SK-N-SH (cell line): ENCODE measurements around the gene FBXW8. TPM values are rescaled to one million over a fixed set of nuclear protein-coding genes. Genes with fewer than 3 reads are reported as not detected.

Experiments used
- CTCF ChIA-PET: fragments of 300-600, 350-600 bp; formaldehyde crosslinking; extraction: SDS; loops from one replicate; lab custom pipeline; 2021; lab: Yijun Ruan, JAX
- POLR2A ChIA-PET: fragments of 350-600 bp; sonication (Branson Sonifier 250); formaldehyde crosslinking; extraction: SDS; loops from one replicate; lab custom pipeline; 2020; ENCODE audit warnings: antibody characterized with exemption, inconsistent platforms; lab: Yijun Ruan, JAX
- DNase-seq: peaks from one replicate; pipeline ENCODE4 v3.0.0; 2012
- H2AFZ ChIP-seq: fragments of 200-600 bp; sonication (generic); 2 replicates; pipeline ENCODE4 v1.8.1; 2016; ENCODE audit warnings: antibody characterized with exemption, mild to moderate bottlenecking, low read depth
- H3F3A ChIP-seq: fragments of 200-600 bp; sonication (generic); replicated peaks from 2 replicates; pipeline ENCODE3; 2016; ENCODE audit warnings: antibody characterized with exemption, mild to moderate bottlenecking; ENCODE audit not compliant: insufficient read depth
- H3K27ac ChIP-seq, 2 experiments: fragments of 200-500 bp in 1 of 2; fragments of 200-600 bp in 1 of 2; sonication (Bioruptor generic) in 1 of 2; sonication (generic), shearing (Covaris generic) in 1 of 2; 2 replicates each; pipeline versions ENCODE4 v1.5.1 to v1.6.1; 2014 to 2016; ENCODE audit warnings: low read depth in 2 of 2, inconsistent platforms in 1 of 2, low read length in 1 of 2, mild to moderate bottlenecking in 1 of 2, mixed read lengths in 1 of 2
- H3K27me3 ChIP-seq: fragments of 200-600 bp; sonication (generic), shearing (Covaris generic); 2 replicates; pipeline ENCODE4 v1.6.1; 2016; ENCODE audit warnings: mixed run types; ENCODE audit not compliant: insufficient read depth
- H3K36me3 ChIP-seq, 2 experiments: fragments of 200-500 bp in 1 of 2; fragments of 200-600 bp in 1 of 2; sonication (Bioruptor generic) in 1 of 2; sonication (generic) in 1 of 2; replicated peaks in 1 of 2; 2 replicates each; pipeline versions ENCODE3 to v1.5.1; 2014 to 2016; ENCODE audit warnings: low read length in 1 of 2, mild to moderate bottlenecking in 1 of 2; ENCODE audit not compliant: insufficient read depth in 2 of 2, control insufficient read depth in 1 of 2
- H3K4me1 ChIP-seq, 2 experiments: fragments of 200-500 bp in 1 of 2; fragments of 200-600 bp in 1 of 2; sonication (Bioruptor generic) in 1 of 2; sonication (generic), shearing (Covaris generic) in 1 of 2; 2 replicates each; pipeline versions ENCODE4 v1.5.1 to v1.6.1; 2014 to 2016; ENCODE audit warnings: low read depth in 1 of 2, low read length in 1 of 2, mixed run types in 1 of 2; ENCODE audit not compliant: insufficient read depth in 2 of 2, control insufficient read depth in 1 of 2
- H3K4me2 ChIP-seq: fragments of 200-600 bp; sonication (generic), shearing (Covaris generic); 2 replicates; pipeline ENCODE4 v1.6.1; 2017; ENCODE audit warnings: mixed run types
- H3K4me3 ChIP-seq, 2 experiments: fragments of 200-500 bp in 1 of 2; fragments of 200-600 bp in 1 of 2; sonication (Bioruptor generic) in 1 of 2; sonication (generic), shearing (Covaris generic) in 1 of 2; 2 replicates each; pipeline versions ENCODE4 v1.5.1 to v1.8.1; 2014 to 2016; ENCODE audit warnings: low read depth in 2 of 2, inconsistent platforms in 1 of 2, low read length in 1 of 2, mild to moderate bottlenecking in 1 of 2, mixed read lengths in 1 of 2, moderate library complexity in 1 of 2
- H3K79me2 ChIP-seq: fragments of 200-600 bp; sonication (generic); 2 replicates; pipeline ENCODE4 v1.8.1; 2017; ENCODE audit warnings: mild to moderate bottlenecking; ENCODE audit not compliant: insufficient read depth
- H3K9ac ChIP-seq: fragments of 200-600 bp; sonication (generic); 2 replicates; pipeline ENCODE4 v1.6.1; 2017; ENCODE audit warnings: mixed run types
- H3K9me2 ChIP-seq: fragments of 200-600 bp; sonication (generic); 2 replicates; pipeline ENCODE4 v1.6.1; 2017; ENCODE audit warnings: mixed run types
- H3K9me3 ChIP-seq: fragments of 200-600 bp; sonication (generic); 2 replicates; pipeline ENCODE4 v1.6.1; 2017; ENCODE audit warnings: mixed run types, mild to moderate bottlenecking, moderate library complexity
- H4K20me1 ChIP-seq: fragments of 200-600 bp; sonication (generic); 2 replicates; pipeline ENCODE4 v1.6.1; 2017; ENCODE audit warnings: mild to moderate bottlenecking, mixed run types; ENCODE audit not compliant: insufficient read depth
- CHD2 ChIP-seq: fragments of 150-350 bp; IDR thresholded peaks from 2 replicates; pipeline ENCODE4 v1.6.1; 2018; ENCODE audit warnings: low read length; ENCODE audit not compliant: partially characterized antibody
- EP300 ChIP-seq, 2 experiments: IDR thresholded peaks; 2 replicates each; pipeline versions ENCODE4 v1.4.0 to v1.6.1; 2012; ENCODE audit warnings: borderline replicate concordance in 1 of 2, low read depth in 1 of 2, low read length in 1 of 2
- FOXJ3 ChIP-seq: sonication (generic); formaldehyde crosslinking; IDR thresholded peaks from 2 replicates; pipeline ENCODE4 v1.5.1; 2020; ENCODE audit warnings: mild to moderate bottlenecking, missing genetic modification reagents
- FOXM1 ChIP-seq: IDR thresholded peaks from 2 replicates; pipeline ENCODE4 v1.4.0; 2012; ENCODE audit warnings: low read depth, mild to moderate bottlenecking
- IRF3 ChIP-seq: fragments of 150-350 bp; IDR thresholded peaks from 2 replicates; pipeline ENCODE4 v1.6.1; 2016; ENCODE audit warnings: mild to moderate bottlenecking, low read depth, low read length
- JUND ChIP-seq: IDR thresholded peaks from 2 replicates; pipeline ENCODE4 v1.4.0; 2012
- MEF2A ChIP-seq: IDR thresholded peaks from 2 replicates; pipeline ENCODE4 v1.4.0; 2012; ENCODE audit warnings: low read depth, borderline replicate concordance
- MXI1 ChIP-seq: IDR thresholded peaks from 2 replicates; pipeline ENCODE4 v1.6.1; 2012; ENCODE audit warnings: mild to moderate bottlenecking, low read depth, low read length, improper control_type of control experiment
- NFIC ChIP-seq: IDR thresholded peaks from 2 replicates; pipeline ENCODE4 v1.4.0; 2012; ENCODE audit warnings: borderline replicate concordance
- PBX3 ChIP-seq: IDR thresholded peaks from 2 replicates; pipeline ENCODE4; 2012
- POLR2AphosphoS5 ChIP-seq: IDR thresholded peaks from 2 replicates; pipeline ENCODE4 v1.6.1; 2012; ENCODE audit warnings: low read depth, low read length
- RAD21 ChIP-seq: IDR thresholded peaks from 2 replicates; pipeline ENCODE4 v1.6.1; 2012; ENCODE audit warnings: mild to moderate bottlenecking, low read length
- RFX5 ChIP-seq: IDR thresholded peaks from 2 replicates; pipeline ENCODE4 v1.6.1; 2012; ENCODE audit warnings: mild to moderate bottlenecking, improper control_type of control experiment, low read length
- RXRA ChIP-seq: IDR thresholded peaks from 2 replicates; pipeline ENCODE4 v1.4.0; 2012; ENCODE audit warnings: low read depth, mild to moderate bottlenecking, borderline replicate concordance
- SIN3A ChIP-seq: IDR thresholded peaks from 2 replicates; pipeline ENCODE4 v1.6.1; 2012; ENCODE audit warnings: low read depth, mild to moderate bottlenecking, low read length, moderate library complexity, borderline replicate concordance
- TAF1 ChIP-seq: IDR thresholded peaks from 2 replicates; pipeline ENCODE4 v1.6.1; 2012; ENCODE audit warnings: low read depth, mild to moderate bottlenecking, low read length, moderate library complexity, borderline replicate concordance
- TEAD4 ChIP-seq: IDR thresholded peaks from 2 replicates; pipeline ENCODE4 v1.4.0; 2012; ENCODE audit warnings: mild to moderate bottlenecking, borderline replicate concordance; ENCODE audit not compliant: insufficient read depth
- USF1 ChIP-seq: IDR thresholded peaks from 2 replicates; pipeline ENCODE4 v1.4.0; 2012; ENCODE audit warnings: low read depth, borderline replicate concordance
- YY1 ChIP-seq: IDR thresholded peaks from 2 replicates; pipeline ENCODE4 v1.4.0; 2012; ENCODE audit warnings: low read depth, mild to moderate bottlenecking
- ZBTB33 ChIP-seq: IDR thresholded peaks from 2 replicates; pipeline ENCODE4 v1.4.0; 2012; ENCODE audit warnings: low read depth, borderline replicate concordance
- WGBS: methylation state at CpG from one replicate; pipeline ENCODE4 v1.1.6; 2017; ENCODE audit warnings: low lambda C conversion rate; 5-methylcytosine and 5-hydroxymethylcytosine counted together
- polyA plus RNA-seq, 3 experiments: library from polyadenylated mRNA; depleted of rRNA; stranded (reverse); fragments of >200 nt; gene quantifications; 2 replicates each; pipeline ENCODE4 v1.2.3, GENCODE V29; 2012

Gene FBXW8
- polyA plus RNA-seq, 1 of the 3 experiments (the other 2 are of a cell fraction) = 15.6 TPM

- ChIA-PET CTCF (interaction anchor here (0.6 to 7.7 kb wide), 10 partner anchors 9 to 115 kb away, joined by 3 to 96 read pairs (median 4); partner anchors contain the start of gene TESC), POLR2A (interaction anchor here (0.6 kb wide), 1 partner anchor 164 kb away, joined by 3 read pairs; no protein-coding TSS in a partner anchor)
- H3K4me2 ChIP-seq = no peak overlapping the region
- TF ChIP-seq MXI1 = no peak
- no peak for TF ChIP-seq JUND
- TF ChIP-seq MEF2A = no peak
- TF ChIP-seq FOXJ3 = no peak
- TF ChIP-seq TAF1 = no peak
- TF ChIP-seq SIN3A = no peak
- no peak for TF ChIP-seq USF1
- H3K9me2 ChIP-seq = no peaks in the 10 kb centered on the region
- WGBS = 91% methylated on average over 23 of the region's 24 CpGs
- peaks cover 4% of the 10 kb centered on the region; the same call in 1 of the 2 replicates for H3K79me2 ChIP-seq
- H3K27me3 ChIP-seq = no peaks in the 10 kb centered on the region
- H3F3A ChIP-seq = no peaks in the 10 kb centered on the region
- no peaks in the 10 kb centered on the region for H3K9me3 ChIP-seq
- peaks cover 0 to 17% of the 10 kb centered on the region in 2 experiments; a peak in 1 of 4 replicates for H3K4me1 ChIP-seq
- no peaks in the 10 kb centered on the region for H4K20me1 ChIP-seq
- no peak overlapping the region for H3K4me3 ChIP-seq
- H3K27ac ChIP-seq = no peak overlapping the region
- no peak for DNase-seq
- peaks cover 19 to 81% of the 10 kb centered on the region in 2 experiments for H3K36me3 ChIP-seq
- no peak overlapping the region for H2AFZ ChIP-seq
- H3K9ac ChIP-seq = no peak overlapping the region
These were observed 113.5 kb downstream of the FBXW8 start for GRCh38 chr12:117023998-117024960.

- Histone ChIP-seq H3F3A (no peaks in the 10 kb centered on the region), H3K27ac (no peak overlapping the region), H4K20me1 (no peaks in the 10 kb centered on the region), H3K36me3 (peaks cover 18 to 78% of the 10 kb centered on the region in 2 experiments), H3K4me2 (no peak overlapping the region), H3K9ac (no peak overlapping the region), H3K9me2 (no peaks in the 10 kb centered on the region), H3K27me3 (no peaks in the 10 kb centered on the region), H3K79me2 (peaks cover 4% of the 10 kb centered on the region; the same call in 1 of the 2 replicates), H3K4me1 (peaks cover 0 to 19% of the 10 kb centered on the region in 2 experiments; a peak in 1 of 4 replicates), H3K9me3 (no peaks in the 10 kb centered on the region), H3K4me3 (no peak overlapping the region), H2AFZ (no peak overlapping the region)
- no peak for DNase-seq
- WGBS = 83% methylated on average over 5 of the region's 10 CpGs
- ChIA-PET CTCF (interaction anchor here (0.6 to 7.7 kb wide), 9 partner anchors 10 to 129 kb away, joined by 3 to 96 read pairs (median 4); partner anchors contain the start of gene TESC), POLR2A (interaction anchor here (0.6 kb wide), 1 partner anchor 163 kb away, joined by 3 read pairs; no protein-coding TSS in a partner anchor)
- TF ChIP-seq CHD2 (no peak), FOXM1 (no peak), RAD21 (no peak), RFX5 (no peak), PBX3 (no peak), NFIC (no peak), POLR2AphosphoS5 (no peak), YY1 (no peak), EP300 (IDR thresholded peaks at IDR 0.05; ENCODE audit: borderline replicate concordance in 1 of 2, low read depth in 1 of 2, low read length in 1 of 2) (no peak), MXI1 (no peak), TAF1 (no peak), TEAD4 (no peak), IRF3 (no peak), ZBTB33 (no peak), JUND (no peak), RXRA (no peak), MEF2A (no peak)
These were observed 114.3 kb downstream of the FBXW8 start for GRCh38 chr12:117024961-117025480.
